ENCODE measurements around the gene GNL1.

- no peak for TF ChIP-seq EZH2 (IDR thresholded peaks at IDR 0.05; ENCODE audit: low read length, unreplicated experiment)
- TF ChIP-seq, protein P1, sequence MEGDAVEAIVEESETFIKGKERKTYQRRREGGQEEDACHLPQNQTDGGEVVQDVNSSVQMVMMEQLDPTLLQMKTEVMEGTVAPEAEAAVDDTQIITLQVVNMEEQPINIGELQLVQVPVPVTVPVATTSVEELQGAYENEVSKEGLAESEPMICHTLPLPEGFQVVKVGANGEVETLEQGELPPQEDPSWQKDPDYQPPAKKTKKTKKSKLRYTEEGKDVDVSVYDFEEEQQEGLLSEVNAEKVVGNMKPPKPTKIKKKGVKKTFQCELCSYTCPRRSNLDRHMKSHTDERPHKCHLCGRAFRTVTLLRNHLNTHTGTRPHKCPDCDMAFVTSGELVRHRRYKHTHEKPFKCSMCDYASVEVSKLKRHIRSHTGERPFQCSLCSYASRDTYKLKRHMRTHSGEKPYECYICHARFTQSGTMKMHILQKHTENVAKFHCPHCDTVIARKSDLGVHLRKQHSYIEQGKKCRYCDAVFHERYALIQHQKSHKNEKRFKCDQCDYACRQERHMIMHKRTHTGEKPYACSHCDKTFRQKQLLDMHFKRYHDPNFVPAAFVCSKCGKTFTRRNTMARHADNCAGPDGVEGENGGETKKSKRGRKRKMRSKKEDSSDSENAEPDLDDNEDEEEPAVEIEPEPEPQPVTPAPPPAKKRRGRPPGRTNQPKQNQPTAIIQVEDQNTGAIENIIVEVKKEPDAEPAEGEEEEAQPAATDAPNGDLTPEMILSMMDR (conservative IDR thresholded peaks at IDR 0.05; ENCODE audit: low read depth, low read length), result no peak
Observed at GRCh38 chr6:30572148-30572547, 15.9 kb upstream of the GNL1 start.
